Ovary (tissue), 3 donors: ENCODE measurements around the gene CALHM3.

Experiments used
- CTCF ChIP-seq, 3 donors: fragments of 450-650 bp in 2 of 3; fragments of 200-600 bp in 1 of 3; IDR thresholded peaks; one replicate each; pipeline versions ENCODE4 v1.5.1 to v1.8.0; 2016 to 2022; ENCODE audit warnings: antibody characterized with exemption in 3 of 3, mild to moderate bottlenecking in 1 of 3
- POLR2A ChIP-seq: fragments of 450-650 bp; IDR thresholded peaks from one replicate; pipeline ENCODE4 v1.6.1; 2017; ENCODE audit warnings: antibody characterized with exemption, mild to moderate bottlenecking, moderate library complexity
- donor health status: DM: no; HTN: no; CAD: no.

GRCh38 chr10:103459615-103460014 is 19.4 kb downstream of the CALHM3 start:
- TF ChIP-seq CTCF (IDR thresholded peaks at IDR 0.05), result no peak
- no peak for TF ChIP-seq POLR2A
